RWPE2 (cell line): ENCODE measurements around the gene PECR.

ENCODE experiments used
- ATAC-seq: fragments of 200-7000 bp; cut with Tn5 transposase; 3 replicates; pipeline ENCODE4 v1.9.1; 2021; ENCODE audit warnings: low read depth
- DNase-seq: peaks from one replicate; pipeline ENCODE4 v3.0.0-alpha.2; 2020; ENCODE audit warnings: low spot score
- H3K27ac ChIP-seq: fragments of 450-650 bp; 2 replicates; pipeline ENCODE4 v1.5.1; 2017; ENCODE audit warnings: mild to moderate bottlenecking; ENCODE audit not compliant: poor library complexity, severe bottlenecking
- H3K27me3 ChIP-seq: fragments of 250-450 bp; sonication (Bioruptor Pico); 2 replicates; pipeline ENCODE4 v1.5.1; 2021; ENCODE audit warnings: mild to moderate bottlenecking, moderate library complexity; ENCODE audit not compliant: insufficient read depth, poor library complexity, severe bottlenecking
- H3K36me3 ChIP-seq: fragments of 250-450 bp; sonication (Bioruptor Pico); 2 replicates; pipeline ENCODE4 v1.5.1; 2020; ENCODE audit warnings: low read depth, mild to moderate bottlenecking, moderate library complexity
- H3K4me1 ChIP-seq: fragments of 250-450 bp; sonication (Bioruptor Pico); 2 replicates; pipeline ENCODE4 v1.5.1; 2021; ENCODE audit warnings: mild to moderate bottlenecking, moderate library complexity; ENCODE audit not compliant: insufficient read depth, poor library complexity, severe bottlenecking
- H3K4me3 ChIP-seq: fragments of 250-450 bp; sonication (Bioruptor Pico); 2 replicates; pipeline ENCODE4 v1.5.1; 2021; ENCODE audit warnings: mild to moderate bottlenecking, moderate library complexity; ENCODE audit not compliant: severe bottlenecking
- H3K9me3 ChIP-seq: fragments of 250-450 bp; sonication (Bioruptor Pico); 2 replicates; pipeline ENCODE4 v1.5.1; 2021; ENCODE audit warnings: mild to moderate bottlenecking, moderate library complexity; ENCODE audit not compliant: severe bottlenecking
- CTCF ChIP-seq: fragments of 450-650 bp; IDR thresholded peaks from one replicate; pipeline ENCODE4 v1.5.1; 2017; ENCODE audit warnings: mild to moderate bottlenecking, moderate library complexity; ENCODE audit not compliant: poor library complexity, severe bottlenecking

PECR gene

GRCh38 chr2:216081487-216082116 is at the start of gene PECR, which contains the start of gene TMEM169:
PECR (minus strand) TSS chr2:216081809; CDS start chr2:216081741, 68 bp downstream.
TMEM169 (plus strand) TSS chr2:216081919; CDS start chr2:216095964, 14,045 bp downstream.
- DNase-seq: peak; percentile 71
- no peaks in the 10 kb centered on the region for H3K36me3 ChIP-seq
- H3K9me3 ChIP-seq: no peaks in the 10 kb centered on the region
- H3K4me1 ChIP-seq: no peaks in the 10 kb centered on the region
- H3K4me3 ChIP-seq: peak within 1 kb of the TSS; percentile 49
- H3K27me3 ChIP-seq: no peaks in the 10 kb centered on the region
- TF ChIP-seq CTCF: no peak
- H3K27ac ChIP-seq: no peak within 1 kb of the TSS
- peak; percentile 95 for ATAC-seq

GRCh38 chr2:216130346-216130971 is 48.9 kb upstream of the PECR start:
- Histone ChIP-seq H3K9me3 (no peaks in the 10 kb centered on the region), H3K36me3 (peaks cover 100% of the 10 kb centered on the region), H3K4me1 (no peaks in the 10 kb centered on the region), H3K27ac (no peak overlapping the region), H3K4me3 (no peak overlapping the region), H3K27me3 (no peaks in the 10 kb centered on the region)
- no peak for DNase-seq
- no peak for TF ChIP-seq CTCF
- no peak for ATAC-seq

GRCh38 chr2:216126943-216127342 is 45.3 kb upstream of the PECR start:
- ATAC-seq: no peak

GRCh38 chr2:216121255-216121654 is 39.6 kb upstream of the PECR start:
- no peak for TF ChIP-seq CTCF

More at GRCh38 chr2:216126943-216127342, 45.3 kb upstream of the PECR start:
- Histone ChIP-seq H3K27ac (no peak overlapping the region), H3K4me3 (no peak overlapping the region), H3K9me3 (no peaks in the 10 kb centered on the region), H3K4me1 (no peaks in the 10 kb centered on the region), H3K36me3 (peaks cover 100% of the 10 kb centered on the region), H3K27me3 (no peaks in the 10 kb centered on the region)
- no peak for DNase-seq
- no peak for TF ChIP-seq CTCF

GRCh38 chr2:216119986-216120385 is 38.4 kb upstream of the PECR start:
- Histone ChIP-seq H3K27me3 (no peaks in the 10 kb centered on the region), H3K27ac (no peak overlapping the region), H3K36me3 (peaks cover 100% of the 10 kb centered on the region), H3K4me3 (no peak overlapping the region), H3K9me3 (no peaks in the 10 kb centered on the region), H3K4me1 (peaks cover 6% of the 10 kb centered on the region)
- DNase-seq (no peak), ATAC-seq (no peak)
- TF ChIP-seq CTCF: no peak

More at GRCh38 chr2:216121255-216121654, 39.6 kb upstream of the PECR start:
- ATAC-seq (no peak), DNase-seq (no peak)
- Histone ChIP-seq H3K27ac (no peak overlapping the region), H3K4me3 (no peak overlapping the region), H3K27me3 (no peaks in the 10 kb centered on the region), H3K36me3 (peaks cover 100% of the 10 kb centered on the region), H3K4me1 (peaks cover under 1% of the 10 kb centered on the region), H3K9me3 (no peaks in the 10 kb centered on the region)
